ENCODE measurements around the gene ATP8B3.

The ATP8B3 gene

DNA sequence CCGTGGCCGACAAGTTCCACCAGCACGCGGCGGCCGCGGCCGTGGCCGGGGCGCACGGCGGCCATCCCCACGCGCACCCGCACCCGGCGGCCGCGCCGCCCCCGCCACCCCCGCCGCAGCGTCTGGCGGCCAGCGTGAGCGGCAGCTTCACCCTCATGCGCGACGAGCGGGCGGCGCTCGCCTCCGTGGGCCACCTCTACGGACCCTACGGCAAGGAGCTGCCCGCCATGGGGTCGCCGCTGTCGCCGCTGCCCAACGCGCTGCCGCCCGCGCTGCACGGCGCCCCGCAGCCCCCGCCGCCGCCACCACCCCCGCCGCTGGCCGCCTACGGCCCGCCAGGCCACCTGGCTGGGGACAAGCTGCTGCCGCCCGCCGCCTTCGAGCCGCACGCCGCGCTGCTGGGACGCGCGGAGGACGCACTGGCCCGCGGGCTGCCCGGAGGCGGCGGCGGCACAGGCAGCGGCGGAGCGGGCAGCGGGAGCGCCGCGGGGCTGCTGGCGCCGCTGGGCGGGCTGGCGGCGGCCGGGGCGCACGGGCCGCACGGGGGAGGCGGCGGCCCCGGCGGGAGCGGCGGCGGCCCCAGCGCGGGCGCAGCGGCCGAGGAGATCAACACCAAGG, 57.9 kb downstream of the ATP8B3 start:
- no peak for DNase-seq

DNA sequence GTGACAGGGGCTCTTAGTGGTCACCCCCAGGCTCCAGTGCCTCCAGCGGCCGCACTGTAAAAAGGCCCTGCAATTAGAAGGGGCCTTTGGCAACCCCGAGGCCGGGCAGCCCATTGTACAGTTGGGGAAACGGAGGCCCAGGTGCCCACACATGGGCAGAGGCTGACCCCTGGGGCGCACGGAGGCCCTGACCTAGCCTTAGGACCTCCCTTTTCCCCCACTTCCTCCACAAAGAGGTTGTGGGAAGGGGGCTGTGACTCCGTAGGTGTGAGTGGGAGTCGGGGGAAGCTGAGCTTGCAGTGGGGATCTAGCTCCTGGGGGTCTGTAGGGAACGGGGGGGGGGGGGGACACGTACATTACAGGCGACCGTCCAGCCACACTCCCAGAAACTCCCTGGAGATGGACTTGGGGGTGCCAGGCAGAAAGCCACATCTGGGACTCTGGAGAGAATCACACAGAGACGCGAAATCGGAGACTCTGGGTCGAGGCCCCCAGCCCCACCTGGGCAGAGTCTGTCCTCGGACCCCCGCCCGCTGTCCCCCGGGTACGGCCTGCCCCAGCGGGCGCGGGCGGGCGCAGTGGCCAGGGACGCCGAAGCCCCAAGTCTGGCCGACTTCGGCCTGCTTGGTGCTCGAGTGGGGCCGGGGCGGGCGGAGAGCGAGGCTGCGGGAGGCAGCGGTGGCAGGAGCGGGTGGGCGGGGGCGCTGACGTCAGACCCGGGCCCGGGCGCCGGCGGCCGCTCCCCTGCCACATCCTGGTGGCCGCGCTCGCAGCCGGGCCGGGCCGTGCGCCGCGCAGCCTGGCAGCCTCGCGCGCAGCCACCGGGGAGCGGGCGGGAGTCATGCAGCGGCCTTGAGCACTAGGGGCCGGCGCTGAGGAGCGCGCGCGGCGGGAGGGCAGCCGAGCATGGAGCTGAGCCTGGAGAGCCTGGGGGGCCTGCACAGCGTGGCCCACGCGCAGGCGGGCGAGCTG, 59.0 kb downstream of the ATP8B3 start, which contains the start of gene ONECUT3:
Gene ONECUT3, plus strand, starts transcription at position 750 of the 972 bp plus-strand sequence. Its CDS starts 157 bp downstream, at position 907.
- no peak for DNase-seq

DNA sequence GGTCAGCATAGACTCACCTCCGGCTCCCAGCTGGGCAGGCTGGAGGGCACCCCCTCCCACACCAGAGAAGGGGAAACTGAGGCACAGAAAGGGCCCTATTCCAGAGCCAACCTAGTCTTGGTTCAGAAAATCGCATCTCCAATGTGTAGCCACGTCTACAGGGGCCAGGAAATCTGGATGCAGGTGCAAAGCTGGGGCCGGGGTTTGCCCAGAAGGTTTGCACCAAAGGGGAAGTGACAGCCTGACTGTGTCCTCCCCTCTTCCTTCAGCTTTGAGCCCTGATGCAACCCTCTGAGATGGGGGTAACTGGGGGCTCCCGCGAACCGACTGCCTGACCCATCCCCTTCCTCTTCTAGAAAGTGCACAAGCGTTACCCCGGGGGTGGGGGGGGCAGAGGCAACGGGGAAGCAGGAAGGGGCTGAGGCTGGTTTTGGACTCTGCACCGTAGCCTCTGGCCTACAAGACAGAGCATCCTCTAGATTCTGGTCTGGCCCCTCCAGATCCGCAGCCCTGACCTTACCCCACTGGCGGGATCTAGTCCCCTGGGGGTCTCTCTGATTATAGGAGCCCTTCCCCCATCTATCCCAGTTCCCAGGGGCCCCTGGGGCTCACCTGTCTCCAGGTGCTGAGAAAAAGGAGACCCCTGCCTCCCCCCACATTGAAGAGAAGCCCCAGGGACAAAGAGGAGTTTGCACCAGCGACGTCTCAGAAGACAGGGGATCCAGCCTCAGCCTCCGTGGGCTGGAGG, 59.9 kb downstream of the ATP8B3 start:
- DNase-seq = no peak

GRCh38 chr19:1751367-1752008, 60.6 kb downstream of the ATP8B3 start:
- DNase-seq = no peak

- DNase-seq = no peak
Observed at GRCh38 chr19:1750343-1751021, 61.6 kb downstream of the ATP8B3 start.

- DNase-seq = no peak
Observed at GRCh38 chr19:1749373-1750342, 62.4 kb downstream of the ATP8B3 start.

- no peak for DNase-seq
Observed at GRCh38 chr19:1748873-1749341, 63.2 kb downstream of the ATP8B3 start.

DNA sequence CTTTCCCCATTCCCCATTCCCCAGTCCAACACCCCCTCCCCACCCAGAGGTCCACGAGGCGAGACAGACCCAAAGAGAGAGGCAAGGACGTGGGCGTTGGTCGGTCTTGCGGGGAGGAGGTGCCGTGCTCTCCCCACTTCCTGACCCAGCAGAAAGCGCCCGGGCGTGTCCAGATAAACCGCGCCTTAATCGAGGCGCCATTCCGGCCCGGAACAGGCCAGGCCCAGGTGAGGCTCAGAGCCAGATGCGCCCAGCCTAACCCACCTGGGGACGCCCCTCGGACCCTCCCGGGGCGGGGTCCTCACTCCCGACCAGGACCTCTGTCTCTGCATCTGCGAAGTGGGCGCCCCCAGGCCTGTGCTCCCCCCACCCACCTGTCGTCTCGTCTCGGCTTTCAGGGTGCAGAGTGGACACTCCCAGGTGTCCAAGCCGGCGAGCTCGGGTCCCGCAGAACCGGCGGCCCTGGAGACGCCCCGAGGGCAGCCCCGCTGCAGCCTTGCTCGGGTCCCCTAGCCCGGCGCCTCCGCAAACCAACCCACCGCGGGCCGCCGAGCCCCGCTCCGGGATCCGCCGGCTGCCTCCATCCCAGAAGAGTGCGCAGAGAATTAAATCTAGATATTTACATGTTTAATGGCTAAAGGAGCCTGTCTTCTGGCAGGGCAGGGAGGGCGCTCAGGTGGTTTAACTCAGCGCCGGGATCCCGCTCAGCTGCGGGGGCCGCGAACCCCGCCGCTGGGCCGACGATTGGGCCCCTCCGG, 63.8 kb downstream of the ATP8B3 start:
- no peak for DNase-seq

- no peak for DNase-seq
Observed at GRCh38 chr19:1747285-1748114, 64.6 kb downstream of the ATP8B3 start.

GRCh38 chr19:1746401-1747284, 65.4 kb downstream of the ATP8B3 start:
- DNase-seq = no peak

DNA sequence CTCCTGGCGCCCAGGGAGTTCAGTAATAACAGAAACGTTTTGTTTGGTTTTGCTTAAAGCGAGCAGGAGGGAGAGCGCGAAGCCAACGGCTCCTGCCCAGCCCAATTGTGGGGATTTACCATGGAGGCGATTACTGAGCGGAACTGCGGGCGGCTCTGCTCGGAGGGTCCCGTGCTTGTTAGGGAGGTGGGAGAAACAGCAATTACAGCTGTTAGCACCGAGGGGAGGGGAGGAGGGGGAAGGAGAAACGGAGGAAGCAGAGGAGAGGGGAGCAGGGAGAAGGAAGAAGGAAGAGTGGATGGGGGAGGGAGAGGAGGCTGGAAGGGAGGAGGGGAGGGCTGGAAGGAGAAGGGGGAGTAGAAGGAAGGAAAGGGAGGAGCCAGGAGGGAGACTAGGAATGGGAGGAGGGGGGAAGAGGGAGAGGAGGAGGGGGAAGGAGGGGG, 66.5 kb downstream of the ATP8B3 start:
- no peak for DNase-seq

DNA sequence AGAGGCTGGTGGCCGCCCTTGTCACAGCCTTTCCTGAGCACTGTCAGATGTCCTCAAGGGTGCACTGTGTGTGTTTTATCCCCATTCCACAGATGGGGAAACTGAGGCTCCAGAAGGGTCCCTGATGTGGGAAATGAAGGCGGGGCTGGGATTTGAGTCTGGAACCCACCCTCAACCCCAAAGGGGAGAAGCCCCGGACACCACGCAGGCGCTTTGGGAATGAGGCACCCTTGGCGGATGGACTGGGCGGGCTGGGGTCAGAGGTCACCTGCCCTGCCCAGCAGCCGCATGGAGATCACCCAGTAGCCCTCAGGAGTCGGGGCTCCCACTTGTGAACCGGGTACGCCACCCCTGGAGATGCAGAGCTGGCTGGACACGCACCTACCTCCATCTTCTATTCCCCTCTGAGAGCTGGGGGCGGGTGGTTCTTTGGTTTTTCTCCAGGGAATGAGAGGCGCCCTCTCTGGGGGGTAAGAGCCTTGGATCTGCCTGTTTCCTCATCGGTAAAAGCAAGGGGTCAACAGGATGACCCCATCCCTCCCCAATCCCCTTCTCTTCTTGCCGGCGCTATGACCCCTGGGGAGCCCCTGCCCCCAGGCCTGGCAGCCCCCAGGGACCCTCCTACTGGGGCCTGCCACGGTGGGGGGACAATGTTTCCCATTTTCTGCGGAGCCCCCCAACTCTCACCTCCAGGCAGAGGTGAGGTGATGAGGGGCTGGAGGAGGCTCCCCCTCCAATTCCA, 67.1 kb downstream of the ATP8B3 start:
- no peak for DNase-seq

GRCh38 chr19:1744133-1744665, 67.9 kb downstream of the ATP8B3 start:
- DNase-seq = no peak

- no peak for DNase-seq
Observed at GRCh38 chr19:1742989-1743696, 68.9 kb downstream of the ATP8B3 start.

- DNase-seq = no peak
Observed at GRCh38 chr19:1739960-1740629, 72.0 kb downstream of the ATP8B3 start.

GRCh38 chr19:1736927-1737326, 75.1 kb downstream of the ATP8B3 start:
- no peak for DNase-seq

Data from NCI-H1092 treated with DMSO at 0.1 percent for 48 hours (cell line).